Activated CD4-positive, alpha-beta memory T cell treated with anti-CD3 and anti-CD28 coated beads, Interleukin-2, amount 10 ng/mL, durations not matched to agents 7 days and 5 days (primary cell): ENCODE data around the gene KIAA0319L. TPM values are rescaled to one million over a fixed set of nuclear protein-coding genes. Genes with fewer than 3 reads are reported as not detected.
A peak's percentile ranks its signal among the peaks of the same experiment; 100 is the strongest.
"Not testable (repeated sequence)": the region's sequence is repeated elsewhere in the genome, so short reads cannot be mapped to it uniquely, and the experiment has no call there.

Experiments used
- CTCF ChIA-PET: fragments of 350-600 bp; sonication (Branson Sonifier 250); formaldehyde crosslinking; loops from one replicate; lab custom pipeline; 2021; ENCODE audit warnings: antibody characterized with exemption, inconsistent platforms; lab: Charles Lee
- POLR2A ChIA-PET: fragments of 350-600 bp; sonication (Branson Sonifier 250); formaldehyde crosslinking; loops from one replicate; lab custom pipeline; 2021; ENCODE audit warnings: antibody characterized with exemption; lab: Charles Lee
- DNase-seq: peaks from one replicate; pipeline ENCODE4 v3.0.0-alpha.2; 2020
- H3K27ac Mint-ChIP-seq: one replicate; pipeline ENCODE4 v1.8.0; 2021; ENCODE audit warnings: mild to moderate bottlenecking, mixed read lengths
- H3K27me3 Mint-ChIP-seq: one replicate; pipeline ENCODE4 v1.8.0; 2021; ENCODE audit warnings: mixed read lengths
- H3K36me3 Mint-ChIP-seq: one replicate; pipeline ENCODE4 v1.8.0; 2021; ENCODE audit warnings: low read depth, mixed read lengths
- H3K4me1 Mint-ChIP-seq: one replicate; pipeline ENCODE4 v1.8.0; 2021; ENCODE audit warnings: mixed read lengths
- H3K4me3 Mint-ChIP-seq: one replicate; pipeline ENCODE4 v1.8.0; 2021; ENCODE audit warnings: mild to moderate bottlenecking, mixed read lengths
- H3K9me3 Mint-ChIP-seq: one replicate; pipeline ENCODE4 v1.8.0; 2021; ENCODE audit warnings: mixed read lengths
- total RNA-seq, 2 experiments: library from RNA; stranded (reverse); gene quantifications; one replicate each; pipeline ENCODE4 v1.2.3, GENCODE V29; 2021

Gene KIAA0319L
- total RNA-seq, 2 experiments from 2014 or later = 48.4 to 53.2 TPM

GRCh38 chr1:35576766-35577070 is 19.5 kb upstream of the KIAA0319L start:
- ChIA-PET POLR2A (interaction anchor here (1.4 to 2.4 kb wide), 4 partner anchors 17 to 61 kb away, joined by 5 to 11 read pairs (median 7); partner anchors contain the start of genes KIAA0319L and NCDN), CTCF (interaction anchor here (1.1 to 1.8 kb wide), 3 partner anchors 8 to 149 kb away, joined by 3 to 9 read pairs (median 4); no protein-coding TSS in a partner anchor)
- not testable (repeated sequence) for H3K36me3 Mint-ChIP-seq, H3K9me3 Mint-ChIP-seq, DNase-seq
- peak overlapping the region; percentile 73 for H3K4me3 Mint-ChIP-seq
- peaks cover 25% of the 10 kb centered on the region for H3K27me3 Mint-ChIP-seq
- H3K4me1 Mint-ChIP-seq = peaks cover 32% of the 10 kb centered on the region
- H3K27ac Mint-ChIP-seq = peak overlapping the region; percentile 48

GRCh38 chr1:35576061-35576765 is 19.0 kb upstream of the KIAA0319L start:
- H3K9me3 Mint-ChIP-seq = no peaks in the 10 kb centered on the region
- ChIA-PET CTCF (interaction anchor here (1.1 to 1.2 kb wide), 2 partner anchors 139 to 150 kb away, joined by 3 to 4 read pairs; no protein-coding TSS in a partner anchor), POLR2A (interaction anchor here (1.8 to 2.4 kb wide), 3 partner anchors 18 to 61 kb away, joined by 7 to 11 read pairs (median 7); partner anchors contain the start of genes KIAA0319L and NCDN)
- H3K36me3 Mint-ChIP-seq = peaks cover 6% of the 10 kb centered on the region
- DNase-seq = no peak
- H3K4me1 Mint-ChIP-seq = peaks cover 32% of the 10 kb centered on the region
- H3K27me3 Mint-ChIP-seq = peaks cover 30% of the 10 kb centered on the region
- peak overlapping the region; percentile 48 for H3K27ac Mint-ChIP-seq
- peak overlapping the region; percentile 73 for H3K4me3 Mint-ChIP-seq

GRCh38 chr1:35575416-35575958 is 18.3 kb upstream of the KIAA0319L start:
- H3K4me3 Mint-ChIP-seq = no peak overlapping the region
- CTCF ChIA-PET = interaction anchor here (0.6 kb wide), 2 partner anchors 348 to 729 kb away, joined by 3 to 5 read pairs; no protein-coding TSS in a partner anchor
- peaks cover 33% of the 10 kb centered on the region for H3K27me3 Mint-ChIP-seq
- peaks cover 33% of the 10 kb centered on the region for H3K4me1 Mint-ChIP-seq
- POLR2A ChIA-PET = no interaction called here
- H3K36me3 Mint-ChIP-seq = peaks cover 6% of the 10 kb centered on the region
- no peak overlapping the region for H3K27ac Mint-ChIP-seq
- no peaks in the 10 kb centered on the region for H3K9me3 Mint-ChIP-seq
- no peak for DNase-seq

GRCh38 chr1:35574655-35575415 is 17.6 kb upstream of the KIAA0319L start:
- POLR2A ChIA-PET = interaction anchor here (1.4 to 1.7 kb wide), 2 partner anchors 11 to 194 kb away, joined by 3 read pairs; no protein-coding TSS in a partner anchor
- Mint-ChIP-seq H3K36me3 (peaks cover 6% of the 10 kb centered on the region), H3K27ac (no peak overlapping the region), H3K4me3 (no peak overlapping the region), H3K9me3 (no peaks in the 10 kb centered on the region), H3K27me3 (peaks cover 36% of the 10 kb centered on the region), H3K4me1 (peaks cover 34% of the 10 kb centered on the region)
- DNase-seq = no peak
- CTCF ChIA-PET = interaction anchor here (0.6 to 5.2 kb wide), 3 partner anchors 142 to 730 kb away, joined by 3 to 34 read pairs (median 5); no protein-coding TSS in a partner anchor

GRCh38 chr1:35574125-35574654 is 17.0 kb upstream of the KIAA0319L start:
- H3K36me3 Mint-ChIP-seq = peaks cover 6% of the 10 kb centered on the region
- no peak overlapping the region for H3K27ac Mint-ChIP-seq
- ChIA-PET CTCF (interaction anchor here (1.2 to 5.2 kb wide), 3 partner anchors 10 to 142 kb away, joined by 3 to 34 read pairs (median 4); no protein-coding TSS in a partner anchor), POLR2A (interaction anchor here (1.4 to 1.7 kb wide), 2 partner anchors 12 to 195 kb away, joined by 3 read pairs; no protein-coding TSS in a partner anchor)
- H3K9me3 Mint-ChIP-seq = no peaks in the 10 kb centered on the region
- peaks cover 34% of the 10 kb centered on the region for H3K4me1 Mint-ChIP-seq
- DNase-seq = no peak
- H3K27me3 Mint-ChIP-seq = peaks cover 36% of the 10 kb centered on the region
- no peak overlapping the region for H3K4me3 Mint-ChIP-seq

- peaks cover 6% of the 10 kb centered on the region for H3K36me3 Mint-ChIP-seq
- peaks cover 34% of the 10 kb centered on the region for H3K4me1 Mint-ChIP-seq
- DNase-seq = no peak
- no peak within 1 kb of the TSS for H3K27ac Mint-ChIP-seq
- CTCF ChIA-PET = interaction anchor here (1.0 to 5.2 kb wide), 5 partner anchors 9 to 143 kb away, joined by 3 to 34 read pairs (median 3); partner anchors contain the start of genes KIAA0319L and NCDN
- POLR2A ChIA-PET = interaction anchor here (0.9 to 1.8 kb wide), 7 partner anchors 9 to 381 kb away, joined by 3 to 5 read pairs (median 3); partner anchors contain the start of genes NCDN and SFPQ
- H3K27me3 Mint-ChIP-seq = peaks cover 36% of the 10 kb centered on the region
- H3K9me3 Mint-ChIP-seq = no peaks in the 10 kb centered on the region
- H3K4me3 Mint-ChIP-seq = no peak within 1 kb of the TSS
Observed at GRCh38 chr1:35573198-35574124, 16.3 kb upstream of the KIAA0319L start, which contains the start of gene TFAP2E. TSS of gene TFAP2E (plus strand) at chr1:35573314. CDS start at chr1:35573578, 264 bp downstream.

- H3K36me3 Mint-ChIP-seq = peaks cover 4% of the 10 kb centered on the region
- H3K27ac Mint-ChIP-seq = no peak overlapping the region
- ChIA-PET CTCF (interaction anchor here (1.2 to 5.2 kb wide), 4 partner anchors 10 to 154 kb away, joined by 3 to 34 read pairs (median 10); no protein-coding TSS in a partner anchor), POLR2A (interaction anchor here (0.9 to 1.8 kb wide), 5 partner anchors 14 to 379 kb away, joined by 3 to 5 read pairs (median 4); partner anchors contain the start of genes CLSPN, NCDN and SFPQ)
- H3K4me3 Mint-ChIP-seq = no peak overlapping the region
- no peaks in the 10 kb centered on the region for H3K9me3 Mint-ChIP-seq
- no peak for DNase-seq
- H3K27me3 Mint-ChIP-seq = peaks cover 34% of the 10 kb centered on the region
- H3K4me1 Mint-ChIP-seq = peaks cover 22% of the 10 kb centered on the region
Observed at GRCh38 chr1:35572296-35572695, 15.1 kb upstream of the KIAA0319L start.

GRCh38 chr1:35571263-35571662 is 14.1 kb upstream of the KIAA0319L start:
- H3K27ac Mint-ChIP-seq = no peak overlapping the region
- H3K4me3 Mint-ChIP-seq = no peak overlapping the region
- no peak for DNase-seq
- H3K36me3 Mint-ChIP-seq = peaks cover 4% of the 10 kb centered on the region
- no peaks in the 10 kb centered on the region for H3K9me3 Mint-ChIP-seq
- CTCF ChIA-PET = interaction anchor here (0.7 to 5.2 kb wide), 6 partner anchors 9 to 157 kb away, joined by 3 to 34 read pairs (median 6); no protein-coding TSS in a partner anchor
- peaks cover 17% of the 10 kb centered on the region for H3K4me1 Mint-ChIP-seq
- POLR2A ChIA-PET = interaction anchor here (1.1 to 1.6 kb wide), 3 partner anchors 67 to 198 kb away, joined by 3 to 4 read pairs (median 4); partner anchors contain the start of gene CLSPN
- peaks cover 32% of the 10 kb centered on the region for H3K27me3 Mint-ChIP-seq

- peaks cover 4% of the 10 kb centered on the region for H3K36me3 Mint-ChIP-seq
- POLR2A ChIA-PET = interaction anchor here (0.6 to 1.6 kb wide), 4 partner anchors 14 to 199 kb away, joined by 3 to 4 read pairs (median 4); partner anchors contain the start of gene CLSPN
- peaks cover 31% of the 10 kb centered on the region for H3K27me3 Mint-ChIP-seq
- no peak for DNase-seq
- no peak overlapping the region for H3K27ac Mint-ChIP-seq
- peaks cover 11% of the 10 kb centered on the region for H3K4me1 Mint-ChIP-seq
- no peak overlapping the region for H3K4me3 Mint-ChIP-seq
- no peaks in the 10 kb centered on the region for H3K9me3 Mint-ChIP-seq
- CTCF ChIA-PET = interaction anchor here (0.7 to 5.2 kb wide), 5 partner anchors 119 to 158 kb away, joined by 4 to 34 read pairs (median 7); no protein-coding TSS in a partner anchor
Observed at GRCh38 chr1:35570589-35571137, 13.5 kb upstream of the KIAA0319L start.

GRCh38 chr1:35569936-35570335 is 12.7 kb upstream of the KIAA0319L start:
- H3K27ac Mint-ChIP-seq = no peak overlapping the region
- H3K27me3 Mint-ChIP-seq = peaks cover 24% of the 10 kb centered on the region
- no peaks in the 10 kb centered on the region for H3K36me3 Mint-ChIP-seq
- ChIA-PET POLR2A (interaction anchor here (1.0 kb wide), 1 partner anchor 13 kb away, joined by 3 read pairs; no protein-coding TSS in a partner anchor), CTCF (interaction anchor here (1.8 to 5.2 kb wide), 4 partner anchors 119 to 158 kb away, joined by 4 to 34 read pairs (median 10); no protein-coding TSS in a partner anchor)
- H3K4me1 Mint-ChIP-seq = peaks cover 6% of the 10 kb centered on the region
- no peak for DNase-seq
- H3K4me3 Mint-ChIP-seq = no peak overlapping the region
- H3K9me3 Mint-ChIP-seq = no peaks in the 10 kb centered on the region
